Astrocyte (in vitro differentiated cells and primary cell): ENCODE measurements around the gene FSTL5. TPM values are rescaled to one million over a fixed set of nuclear protein-coding genes. Genes with fewer than 3 reads are reported as not detected.
A peak's percentile ranks its signal among the peaks of the same experiment; 100 is the strongest.

Experiments
- DNase-seq: peaks from one replicate; pipeline ENCODE4 v3.0.0-alpha.2; 2010; ENCODE audit warnings: low read depth
- FAIRE-seq: peaks from 2 replicates; lab custom pipeline; 2011; peaks lifted over from hg19 to GRCh38; lab: Jason Lieb, UNC
- H2AFZ ChIP-seq: 2 replicates; pipeline ENCODE4 v1.6.0; 2012; ENCODE audit warnings: low read depth, low read length, inconsistent platforms
- H3K27ac ChIP-seq: 2 replicates; pipeline ENCODE4 v1.5.1; 2011; ENCODE audit warnings: low read depth, low read length, inconsistent platforms
- H3K27me3 ChIP-seq: 2 replicates; pipeline ENCODE4 v1.6.0; 2011; ENCODE audit warnings: low read length, inconsistent platforms; ENCODE audit not compliant: insufficient read depth
- H3K36me3 ChIP-seq: 2 replicates; pipeline ENCODE4 v1.5.1; 2011; ENCODE audit warnings: low read length, inconsistent platforms; ENCODE audit not compliant: insufficient read depth
- H3K4me1 ChIP-seq: 2 replicates; pipeline ENCODE4 v1.5.1; 2011; ENCODE audit warnings: low read length, inconsistent platforms; ENCODE audit not compliant: insufficient read depth
- H3K4me2 ChIP-seq: 2 replicates; pipeline ENCODE4 v1.6.0; 2012; ENCODE audit warnings: low read length, inconsistent platforms
- H3K4me3 ChIP-seq: 2 replicates; pipeline ENCODE4 v1.5.1; 2011; ENCODE audit warnings: low read depth, mild to moderate bottlenecking, low read length, inconsistent platforms; ENCODE audit not compliant: insufficient read depth
- H3K79me2 ChIP-seq: 2 replicates; pipeline ENCODE4 v1.6.0; 2012; ENCODE audit warnings: mild to moderate bottlenecking, low read length, inconsistent platforms; ENCODE audit not compliant: insufficient read depth
- H3K9ac ChIP-seq: 2 replicates; pipeline ENCODE4 v1.6.0; 2012; ENCODE audit warnings: mild to moderate bottlenecking, low read length, inconsistent platforms
- H3K9me3 ChIP-seq: 2 replicates; pipeline ENCODE4 v1.5.1; 2012; ENCODE audit warnings: low read depth, mild to moderate bottlenecking, low read length, inconsistent platforms; ENCODE audit not compliant: insufficient read depth
- H4K20me1 ChIP-seq: 2 replicates; pipeline ENCODE4 v1.6.0; 2012; ENCODE audit warnings: low read length, inconsistent platforms; ENCODE audit not compliant: insufficient read depth
- H3K27ac Mint-ChIP-seq: one replicate; pipeline ENCODE4 v1.8.0; 2021; ENCODE audit warnings: mild to moderate bottlenecking, mixed read lengths; ENCODE audit not compliant: unreplicated experiment
- H3K27me3 Mint-ChIP-seq: one replicate; pipeline ENCODE4 v1.8.0; 2021; ENCODE audit warnings: low read depth, mixed read lengths; ENCODE audit not compliant: unreplicated experiment
- H3K36me3 Mint-ChIP-seq: one replicate; pipeline ENCODE4 v1.8.0; 2021; ENCODE audit warnings: low read depth, mixed read lengths; ENCODE audit not compliant: unreplicated experiment
- H3K4me1 Mint-ChIP-seq: one replicate; pipeline ENCODE4 v1.8.0; 2021; ENCODE audit warnings: low read depth, mixed read lengths; ENCODE audit not compliant: unreplicated experiment
- H3K4me3 Mint-ChIP-seq: one replicate; pipeline ENCODE4 v1.8.0; 2021; ENCODE audit warnings: mild to moderate bottlenecking, moderate library complexity, mixed read lengths; ENCODE audit not compliant: unreplicated experiment
- H3K9me3 Mint-ChIP-seq: one replicate; pipeline ENCODE4 v1.8.0; 2021; ENCODE audit warnings: mild to moderate bottlenecking, mixed read lengths; ENCODE audit not compliant: unreplicated experiment
- EZH2 ChIP-seq: IDR thresholded peaks from 2 replicates; pipeline ENCODE4 v1.6.1; 2012; ENCODE audit warnings: mild to moderate bottlenecking, low read length, inconsistent platforms; ENCODE audit not compliant: insufficient read depth
- total RNA-seq: library from RNA; stranded (reverse); gene quantifications from 2 replicates; pipeline ENCODE4 v1.2.1, GENCODE V29; 2021
- TF ChIP-seq, protein P1 (sequence below): IDR thresholded peaks from 2 replicates; pipeline ENCODE4 v1.5.1; 2011; ENCODE audit warnings: low read depth, mild to moderate bottlenecking, inconsistent platforms, low read length, moderate library complexity; ENCODE audit not compliant: insufficient read depth

Gene FSTL5
- total RNA-seq, 1 donor from 2014 or later: 0.43 TPM

DNA sequence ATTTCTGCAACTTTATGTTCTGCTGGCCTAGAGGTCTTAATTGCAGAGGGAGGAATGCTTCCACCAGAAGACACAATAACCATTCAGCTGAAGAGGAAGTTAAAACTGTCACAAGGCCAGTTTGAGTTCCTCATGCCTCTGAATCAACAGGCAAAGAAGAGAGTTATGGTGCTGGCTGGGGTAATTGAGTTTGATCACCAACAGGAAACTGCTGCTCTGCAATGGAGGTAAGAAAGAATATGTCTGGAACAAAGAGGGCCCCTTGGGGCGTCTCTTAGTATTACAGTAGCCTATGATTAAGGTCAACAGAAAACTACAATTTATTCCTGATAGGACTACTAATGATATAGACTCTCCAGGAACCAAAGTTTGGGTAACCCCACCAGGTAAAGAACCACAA is 744.0 kb downstream of the FSTL5 start:
- Histone ChIP-seq H3K79me2 (no peaks in the 10 kb centered on the region), H3K27ac (no peak overlapping the region), H3K36me3 (no peaks in the 10 kb centered on the region), H2AFZ (no peak overlapping the region), H3K27me3 (no peaks in the 10 kb centered on the region), H3K9me3 (no peaks in the 10 kb centered on the region), H3K4me1 (no peaks in the 10 kb centered on the region), H4K20me1 (no peaks in the 10 kb centered on the region), H3K9ac (no peak overlapping the region), H3K4me3 (no peak overlapping the region), H3K4me2 (no peak overlapping the region)
- DNase-seq (no peak), FAIRE-seq (no peak)
- Mint-ChIP-seq H3K9me3 (no peaks in the 10 kb centered on the region), H3K27ac (no peak overlapping the region), H3K27me3 (no peaks in the 10 kb centered on the region), H3K36me3 (no peaks in the 10 kb centered on the region), H3K4me1 (no peaks in the 10 kb centered on the region), H3K4me3 (no peak overlapping the region)
- TF ChIP-seq, protein P1, sequence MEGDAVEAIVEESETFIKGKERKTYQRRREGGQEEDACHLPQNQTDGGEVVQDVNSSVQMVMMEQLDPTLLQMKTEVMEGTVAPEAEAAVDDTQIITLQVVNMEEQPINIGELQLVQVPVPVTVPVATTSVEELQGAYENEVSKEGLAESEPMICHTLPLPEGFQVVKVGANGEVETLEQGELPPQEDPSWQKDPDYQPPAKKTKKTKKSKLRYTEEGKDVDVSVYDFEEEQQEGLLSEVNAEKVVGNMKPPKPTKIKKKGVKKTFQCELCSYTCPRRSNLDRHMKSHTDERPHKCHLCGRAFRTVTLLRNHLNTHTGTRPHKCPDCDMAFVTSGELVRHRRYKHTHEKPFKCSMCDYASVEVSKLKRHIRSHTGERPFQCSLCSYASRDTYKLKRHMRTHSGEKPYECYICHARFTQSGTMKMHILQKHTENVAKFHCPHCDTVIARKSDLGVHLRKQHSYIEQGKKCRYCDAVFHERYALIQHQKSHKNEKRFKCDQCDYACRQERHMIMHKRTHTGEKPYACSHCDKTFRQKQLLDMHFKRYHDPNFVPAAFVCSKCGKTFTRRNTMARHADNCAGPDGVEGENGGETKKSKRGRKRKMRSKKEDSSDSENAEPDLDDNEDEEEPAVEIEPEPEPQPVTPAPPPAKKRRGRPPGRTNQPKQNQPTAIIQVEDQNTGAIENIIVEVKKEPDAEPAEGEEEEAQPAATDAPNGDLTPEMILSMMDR: no peak
- no peak for TF ChIP-seq EZH2

DNA sequence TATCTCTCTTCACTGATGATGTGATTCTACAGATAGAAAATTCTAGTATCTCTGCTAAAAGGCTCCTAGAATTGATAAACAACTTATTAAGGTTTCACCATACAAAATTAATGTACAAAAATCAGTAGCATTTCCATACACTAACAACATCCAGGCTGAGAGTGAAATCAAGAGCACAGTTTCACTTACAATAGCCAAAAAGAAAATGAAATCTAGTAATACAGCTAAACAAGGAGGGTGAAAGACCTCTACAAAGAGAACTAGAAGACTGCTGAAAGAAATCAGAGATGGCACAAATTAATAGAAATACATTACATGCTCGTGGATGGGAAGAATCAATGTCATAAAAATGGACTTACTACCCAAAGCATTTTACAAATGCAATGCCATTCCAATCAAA is 751.9 kb downstream of the FSTL5 start:
- no peaks in the 10 kb centered on the region for H3K79me2 ChIP-seq
- DNase-seq (no peak), FAIRE-seq (no peak)
- H3K9me3 ChIP-seq: no peaks in the 10 kb centered on the region
- H3K4me2 ChIP-seq: no peak overlapping the region
- H3K27me3 ChIP-seq: no peaks in the 10 kb centered on the region
- H3K27ac ChIP-seq: no peak overlapping the region
- H3K27ac Mint-ChIP-seq: no peak overlapping the region
- no peaks in the 10 kb centered on the region for H3K36me3 Mint-ChIP-seq
- H3K4me3 ChIP-seq: no peak overlapping the region
- H3K4me1 ChIP-seq: no peaks in the 10 kb centered on the region
- H3K36me3 ChIP-seq: no peaks in the 10 kb centered on the region
- H2AFZ ChIP-seq: no peak overlapping the region
- H3K9ac ChIP-seq: no peak overlapping the region
- H3K27me3 Mint-ChIP-seq: peaks cover 2% of the 10 kb centered on the region
- TF ChIP-seq, protein P1: no peak
- no peak for TF ChIP-seq EZH2
- H4K20me1 ChIP-seq: no peaks in the 10 kb centered on the region
- H3K4me1 Mint-ChIP-seq: no peaks in the 10 kb centered on the region
- peaks cover 3% of the 10 kb centered on the region for H3K9me3 Mint-ChIP-seq
- H3K4me3 Mint-ChIP-seq: no peak overlapping the region

DNA sequence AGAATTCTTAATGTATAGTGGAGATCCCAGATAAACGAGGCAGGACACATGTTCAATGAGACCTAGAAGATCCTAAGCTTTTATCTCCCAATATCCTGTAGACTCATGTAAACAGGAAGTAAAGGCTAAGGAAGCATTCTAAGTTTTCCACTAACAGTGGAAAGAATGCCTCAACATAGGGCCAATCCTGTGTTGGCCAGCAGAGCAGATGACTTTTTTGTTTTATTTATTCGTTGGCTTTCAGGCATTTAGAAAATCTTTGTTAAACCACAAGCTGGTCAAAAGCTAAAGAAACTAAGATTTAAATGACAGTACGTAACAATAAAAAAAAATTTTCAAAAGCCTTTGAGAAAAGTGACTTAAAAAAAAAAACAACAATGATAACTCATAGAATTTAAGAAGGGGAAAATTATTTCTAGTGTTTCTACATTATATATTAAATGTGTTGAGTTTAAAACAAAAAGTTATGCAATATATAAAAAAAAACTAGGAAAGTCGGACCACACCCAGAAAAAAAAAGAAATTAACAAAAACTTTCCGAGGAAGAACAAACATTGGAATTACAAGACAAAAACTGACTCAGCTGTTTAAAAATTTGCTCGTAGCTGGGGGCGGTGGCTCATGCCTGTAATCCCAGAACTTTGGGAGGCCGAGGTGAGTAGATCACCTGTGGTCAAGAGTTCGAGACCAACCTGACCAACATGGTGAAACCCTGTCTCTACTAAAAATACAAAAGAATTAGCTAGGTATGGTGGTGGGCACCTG is 759.3 kb downstream of the FSTL5 start:
- no peak overlapping the region for H2AFZ ChIP-seq

More for the DNA sequence above, 759.3 kb downstream of the FSTL5 start:
- FAIRE-seq (no peak), DNase-seq (peak; percentile 58)
- H3K4me1 ChIP-seq: no peaks in the 10 kb centered on the region
- no peaks in the 10 kb centered on the region for H3K79me2 ChIP-seq
- H3K27ac ChIP-seq: no peak overlapping the region
- no peak overlapping the region for H3K4me2 ChIP-seq
- H4K20me1 ChIP-seq: no peaks in the 10 kb centered on the region
- H3K9me3 ChIP-seq: no peaks in the 10 kb centered on the region
- Mint-ChIP-seq H3K9me3 (peaks cover 6% of the 10 kb centered on the region), H3K4me1 (peaks cover 3% of the 10 kb centered on the region), H3K4me3 (no peak overlapping the region), H3K36me3 (no peaks in the 10 kb centered on the region), H3K27ac (no peak overlapping the region), H3K27me3 (peaks cover 2% of the 10 kb centered on the region)
- no peaks in the 10 kb centered on the region for H3K36me3 ChIP-seq
- no peaks in the 10 kb centered on the region for H3K27me3 ChIP-seq
- TF ChIP-seq, protein P1: no peak
- TF ChIP-seq EZH2: no peak
- H3K4me3 ChIP-seq: no peak overlapping the region
- H3K9ac ChIP-seq: no peak overlapping the region
